ENCODE measurements around the gene ATP6V1A.
"Not testable (repeated sequence)": the region's sequence is repeated elsewhere in the genome, so short reads cannot be mapped to it uniquely, and the experiment has no call there.

ATP6V1A gene

DNA sequence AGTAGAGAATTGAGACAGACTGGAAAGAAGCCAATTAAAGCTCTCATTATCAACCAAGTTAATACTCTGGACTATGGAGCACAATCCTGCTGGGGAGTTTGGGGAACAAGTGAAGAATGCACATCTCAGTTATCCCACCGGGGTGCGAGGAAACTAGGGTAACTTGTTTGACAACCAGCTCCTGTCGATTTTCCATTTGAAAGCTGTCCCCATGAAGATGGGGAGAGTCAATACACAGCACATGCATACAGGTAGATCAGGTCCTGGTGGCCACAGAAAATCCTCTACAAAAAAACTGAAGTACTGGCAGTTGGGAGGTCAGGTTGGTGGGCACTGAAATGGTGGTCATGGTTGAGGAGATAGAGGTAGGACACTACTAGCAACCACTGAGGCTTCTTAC lies 66.0 kb downstream of the ATP6V1A start:
- in situ Hi-C loops (cut with MboI; ENCODE audit: low sequenced_read_pairs): no loop called here

- in situ Hi-C loops (cut with MboI; ENCODE audit: low sequenced_read_pairs): no loop called here
These were observed 73.0 kb downstream of the ATP6V1A start for GRCh38 chr3:113819866-113820265.

DNA sequence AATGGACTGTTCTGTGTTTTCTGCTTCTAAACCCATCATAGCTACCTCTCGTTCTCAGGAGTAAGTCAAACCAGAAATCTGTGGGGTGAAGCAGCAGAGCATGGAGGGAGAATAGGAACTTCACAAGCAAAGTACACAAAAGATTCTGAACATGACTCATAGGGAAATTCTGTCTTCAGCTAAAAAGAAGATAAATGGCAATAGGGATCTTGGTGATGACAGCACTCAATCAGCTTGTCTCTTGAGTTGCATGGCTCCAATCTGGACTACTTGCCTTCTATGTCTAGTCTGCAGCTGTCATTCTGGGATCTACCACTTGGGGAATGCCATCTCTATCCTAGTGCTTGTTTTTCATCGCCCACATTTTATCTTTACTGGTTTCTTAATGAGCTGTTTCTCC lies 78.3 kb downstream of the ATP6V1A start:
- in situ Hi-C loops (cut with MboI; ENCODE audit: low sequenced_read_pairs): no loop called here

GRCh38 chr3:113828600-113828999 lies 81.8 kb downstream of the ATP6V1A start:
- in situ Hi-C loops (cut with MboI; ENCODE audit: low sequenced_read_pairs): no loop called here

- in situ Hi-C loops (cut with MboI; ENCODE audit: low sequenced_read_pairs): no loop called here
These were observed 82.9 kb downstream of the ATP6V1A start for GRCh38 chr3:113829576-113830354.

DNA sequence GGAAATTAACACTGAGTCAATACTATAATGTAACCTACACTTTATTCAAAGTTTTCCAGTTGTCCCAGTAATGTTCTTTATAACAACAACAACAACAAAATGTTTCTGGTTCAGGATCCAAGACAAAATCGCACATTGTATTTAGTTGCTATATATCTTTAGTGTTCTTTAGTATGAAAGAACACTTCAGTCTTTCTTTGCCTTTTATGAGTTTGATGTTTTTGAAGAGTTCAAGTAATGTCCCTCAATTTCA lies 84.2 kb downstream of the ATP6V1A start:
- in situ Hi-C loops (cut with MboI; ENCODE audit: low sequenced_read_pairs): no loop called here

DNA sequence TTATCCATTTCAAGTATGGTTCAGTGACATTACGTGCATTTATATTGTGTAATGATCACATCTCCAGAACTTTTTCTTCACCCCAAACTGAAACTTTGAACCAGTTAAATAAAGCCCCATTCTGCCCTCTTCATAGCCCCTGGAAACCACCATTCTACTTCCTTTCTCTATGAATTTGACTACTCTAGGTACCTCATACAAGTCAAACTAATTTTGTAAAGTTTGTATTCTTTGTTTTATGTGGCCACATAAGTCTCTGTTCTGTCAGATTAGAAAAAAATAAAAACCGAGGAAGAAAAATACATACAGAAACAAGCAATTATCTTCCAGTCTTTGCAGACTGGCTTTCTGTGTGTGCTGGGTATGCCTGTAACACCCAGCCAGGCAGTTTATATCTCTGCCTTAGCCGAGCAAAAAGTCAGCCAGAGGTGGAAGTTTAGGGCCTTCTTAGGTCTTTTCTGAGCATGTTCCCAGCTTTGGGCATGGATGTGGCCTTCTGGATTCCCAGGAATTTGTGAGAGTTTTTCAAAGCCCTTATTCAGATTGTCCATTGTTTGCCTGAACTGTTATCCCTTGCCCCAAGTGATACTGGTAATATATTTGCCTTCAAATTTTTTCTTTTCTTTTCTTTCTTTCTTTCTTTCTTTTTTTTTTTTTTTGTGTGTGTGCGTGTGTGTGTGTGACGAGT lies 85.8 kb downstream of the ATP6V1A start:
- in situ Hi-C loops (cut with MboI; ENCODE audit: low sequenced_read_pairs): no loop called here

- in situ Hi-C loops (cut with MboI; ENCODE audit: low sequenced_read_pairs): no loop called here
These were observed 88.1 kb downstream of the ATP6V1A start for GRCh38 chr3:113834983-113835382.

DNA sequence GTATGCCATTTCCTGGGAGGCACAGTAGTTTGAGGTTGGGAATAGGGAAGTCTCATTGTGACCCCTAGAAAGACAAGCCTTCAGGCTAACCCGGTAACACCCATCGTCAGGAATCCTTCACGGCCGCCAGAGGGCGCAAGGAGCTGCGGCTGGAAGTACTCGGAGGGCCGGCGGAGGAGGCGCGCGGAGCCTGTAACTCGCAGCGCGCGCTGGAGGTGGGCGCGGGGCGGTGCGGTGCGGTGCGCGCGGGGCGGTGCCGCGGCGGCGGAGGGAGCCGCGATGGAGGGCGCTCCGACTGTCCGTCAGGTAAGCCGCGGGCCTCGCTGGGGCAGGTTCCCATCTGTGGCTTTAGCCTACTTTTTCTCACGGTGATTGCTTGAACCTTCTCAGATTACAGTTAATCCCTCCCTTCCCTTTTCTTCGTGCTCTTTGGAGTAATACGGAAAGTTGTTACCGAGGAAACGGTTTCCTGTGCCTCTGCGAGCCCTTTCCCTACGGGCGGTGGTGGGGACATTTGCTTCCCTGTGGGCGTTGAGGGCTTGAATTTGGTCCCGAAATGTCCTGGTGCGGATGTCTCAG lies 91.9 kb downstream of the ATP6V1A start, which contains the start of gene GRAMD1C:
GRAMD1C (plus strand) TSS at position 158 of the 579 bp plus-strand sequence; CDS start at position 280, 122 bp downstream.
- in situ Hi-C loops (cut with MboI; ENCODE audit: low sequenced_read_pairs): no loop called here

- in situ Hi-C loops (cut with MboI; ENCODE audit: low sequenced_read_pairs): no loop called here
These were observed 92.7 kb downstream of the ATP6V1A start for GRCh38 chr3:113839551-113839950.

DNA sequence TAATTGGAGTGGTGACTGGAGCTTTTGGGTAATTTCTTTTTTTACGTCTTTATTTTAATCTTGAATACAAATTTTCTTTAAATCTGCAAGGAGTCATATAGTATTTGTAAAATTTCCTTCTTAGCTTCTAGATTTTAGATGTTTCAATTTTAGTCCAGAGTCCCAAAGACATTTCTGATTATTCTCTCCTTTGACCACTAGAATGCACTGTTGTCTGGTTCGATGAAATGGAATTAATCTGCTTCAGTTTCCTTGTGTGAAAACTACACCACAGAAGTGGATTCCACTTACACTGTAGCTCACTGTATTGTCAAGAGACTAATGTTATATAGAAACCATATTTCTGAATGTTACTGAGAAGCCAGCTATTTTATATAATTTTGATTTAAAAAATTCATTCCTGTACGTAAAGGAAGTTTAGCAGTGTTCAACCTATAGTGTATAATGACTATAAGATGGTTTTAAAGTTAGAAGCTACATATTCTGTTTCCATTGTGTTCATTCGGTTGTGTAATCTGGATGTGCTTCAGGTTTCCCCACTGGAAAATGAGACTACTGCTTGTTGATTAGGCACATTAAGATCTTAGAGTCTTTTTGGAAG lies 97.9 kb downstream of the ATP6V1A start:
- in situ Hi-C loops (cut with MboI; ENCODE audit: low sequenced_read_pairs): no loop called here

DNA sequence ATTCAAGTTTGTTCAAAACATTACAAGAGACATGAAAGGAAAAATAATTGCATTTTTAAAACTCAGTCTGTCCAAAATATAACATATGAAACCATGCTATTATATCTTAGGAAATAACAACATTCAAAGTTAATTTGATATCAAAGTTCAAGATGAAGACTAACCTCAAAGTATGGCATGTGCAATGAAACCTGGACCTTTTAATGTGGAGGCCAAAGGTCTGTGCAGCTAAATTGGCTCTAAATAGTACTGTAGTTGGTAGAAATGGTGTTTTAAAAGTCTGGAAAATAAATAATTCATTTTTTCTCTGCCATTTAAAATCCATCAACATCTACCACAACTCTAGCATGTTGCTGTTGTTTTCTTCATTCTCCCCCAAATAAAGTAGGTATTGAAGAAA lies 100.4 kb downstream of the ATP6V1A start:
- in situ Hi-C loops (cut with MboI; ENCODE audit: low sequenced_read_pairs): no loop called here

GRCh38 chr3:113847664-113848461 lies 101.0 kb downstream of the ATP6V1A start:
- in situ Hi-C loops (cut with MboI; ENCODE audit: low sequenced_read_pairs): no loop called here

GRCh38 chr3:113849071-113849470 lies 102.2 kb downstream of the ATP6V1A start:
- in situ Hi-C loops (cut with MboI; ENCODE audit: low sequenced_read_pairs): not testable (repeated sequence)

DNA sequence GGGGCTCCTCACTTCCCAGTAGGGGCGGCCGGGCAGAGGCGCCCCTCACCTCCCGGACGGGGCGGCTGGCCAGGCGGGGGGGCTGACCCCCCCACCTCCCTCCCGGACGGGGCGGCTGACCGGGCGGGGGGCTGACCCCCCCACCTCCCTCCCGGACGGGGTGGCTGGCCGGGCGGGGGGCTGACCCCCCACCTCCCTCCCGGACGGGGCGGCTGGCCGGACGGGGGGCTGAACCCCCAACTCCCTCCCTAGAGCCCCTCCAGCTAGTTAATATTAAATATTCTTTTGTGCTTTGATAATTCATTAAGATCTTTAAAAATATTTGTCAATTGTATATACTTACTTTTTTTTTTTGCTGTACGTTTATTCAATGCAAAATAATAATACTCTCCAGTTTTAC lies 103.0 kb downstream of the ATP6V1A start:
- in situ Hi-C loops (cut with MboI; ENCODE audit: low sequenced_read_pairs): not testable (repeated sequence)

DNA sequence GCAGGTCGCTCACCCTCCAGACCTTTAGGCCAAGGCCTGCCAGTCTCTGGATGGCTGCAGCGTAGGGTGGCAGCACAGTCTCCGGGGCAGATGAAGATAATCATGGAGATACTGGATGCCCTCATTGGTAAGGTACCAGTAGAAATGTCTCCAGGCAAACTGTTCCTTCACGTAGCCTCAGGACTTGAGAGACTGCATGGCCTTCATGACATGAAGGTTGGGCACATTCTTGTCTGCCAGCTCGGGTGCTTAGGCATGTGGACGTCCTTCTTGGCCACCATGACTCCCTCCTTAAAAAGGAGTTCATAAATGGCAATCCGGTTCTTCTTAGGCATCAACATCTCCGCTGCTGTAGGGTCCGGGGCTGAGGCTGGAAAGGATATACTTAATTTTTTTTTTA lies 103.6 kb downstream of the ATP6V1A start:
- in situ Hi-C loops (cut with MboI; ENCODE audit: low sequenced_read_pairs): not testable (repeated sequence)

DNA sequence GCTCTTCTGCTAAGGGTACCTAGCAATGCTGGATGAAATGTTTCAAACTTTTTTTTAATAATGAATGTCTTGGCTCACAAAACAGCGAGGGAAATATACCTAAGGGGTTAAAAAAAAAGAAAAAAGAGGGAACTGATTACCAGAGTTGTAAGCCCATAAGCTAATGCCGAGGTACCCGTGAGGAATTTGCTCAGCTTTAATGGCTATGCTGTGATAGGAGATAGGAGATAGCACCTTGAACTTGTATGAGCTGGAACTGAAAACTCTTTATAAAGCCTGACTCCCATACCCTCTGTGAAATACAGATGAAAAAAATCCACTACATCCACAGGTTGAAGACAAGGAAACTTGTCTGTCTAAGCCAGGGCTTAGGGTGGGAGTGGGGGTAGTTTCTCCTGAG lies 105.7 kb downstream of the ATP6V1A start:
- in situ Hi-C loops (cut with MboI; ENCODE audit: low sequenced_read_pairs): no loop called here
